Fibroblast of peridontal ligament (primary cell): ENCODE measurements around the gene NOP56.
A peak's percentile ranks its signal among the peaks of the same experiment; 100 is the strongest.
"Not testable (repeated sequence)": the region's sequence is repeated elsewhere in the genome, so short reads cannot be mapped to it uniquely, and the experiment has no call there.

Source experiments
- DNase-seq: peaks from one replicate; pipeline ENCODE4 v3.0.0-alpha.2; 2010; ENCODE audit errors: extremely low read depth

Gene NOP56

GRCh38 chr20:2687514-2687913 is 35.1 kb downstream of the NOP56 start:
- DNase-seq = no peak

- peak; percentile 6 for DNase-seq
These were observed 35.7 kb downstream of the NOP56 start for GRCh38 chr20:2688041-2688591.

- DNase-seq = no peak
These were observed 37.8 kb downstream of the NOP56 start for GRCh38 chr20:2690213-2690612.

DNA sequence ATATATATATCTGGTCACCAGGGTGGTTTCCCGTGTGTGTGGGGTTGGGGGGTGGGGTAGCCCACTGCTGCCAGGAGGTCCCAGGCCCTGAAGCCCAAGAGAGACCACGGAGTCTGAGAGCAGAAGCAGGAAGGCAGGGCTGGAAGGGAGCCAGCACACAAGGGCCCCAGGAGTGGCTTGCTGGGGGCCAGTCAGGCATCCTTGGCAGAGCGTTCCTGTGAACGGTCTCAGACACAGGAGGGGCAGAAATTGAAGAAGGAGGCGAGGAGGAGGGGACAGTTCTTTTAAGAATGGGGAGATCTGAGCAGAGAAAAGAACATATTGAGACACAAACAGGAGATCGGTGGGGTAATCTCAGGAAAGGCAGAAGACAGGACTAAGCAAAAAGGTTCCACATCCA is 38.3 kb downstream of the NOP56 start:
- DNase-seq = no peak

DNA sequence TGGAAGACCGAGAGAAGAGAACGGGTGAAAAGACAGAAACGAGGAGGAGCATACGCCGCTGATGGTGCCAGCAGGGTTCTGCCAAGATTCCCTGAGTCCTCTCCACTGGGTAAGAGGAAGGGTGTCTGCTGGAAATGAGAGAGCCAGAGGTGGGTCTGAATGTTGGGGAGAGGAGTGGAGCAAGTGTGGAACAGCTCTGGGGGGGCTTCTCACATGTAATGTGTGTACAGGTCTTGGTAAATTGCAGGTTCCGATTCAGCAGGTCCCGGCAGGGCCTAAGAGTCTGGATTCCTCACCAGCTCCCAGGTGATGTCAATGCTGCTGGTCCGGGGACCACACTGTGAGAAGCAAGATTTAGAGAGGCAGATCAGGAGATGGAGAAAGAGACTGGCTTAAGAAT is 38.7 kb downstream of the NOP56 start:
- no peak for DNase-seq

DNA sequence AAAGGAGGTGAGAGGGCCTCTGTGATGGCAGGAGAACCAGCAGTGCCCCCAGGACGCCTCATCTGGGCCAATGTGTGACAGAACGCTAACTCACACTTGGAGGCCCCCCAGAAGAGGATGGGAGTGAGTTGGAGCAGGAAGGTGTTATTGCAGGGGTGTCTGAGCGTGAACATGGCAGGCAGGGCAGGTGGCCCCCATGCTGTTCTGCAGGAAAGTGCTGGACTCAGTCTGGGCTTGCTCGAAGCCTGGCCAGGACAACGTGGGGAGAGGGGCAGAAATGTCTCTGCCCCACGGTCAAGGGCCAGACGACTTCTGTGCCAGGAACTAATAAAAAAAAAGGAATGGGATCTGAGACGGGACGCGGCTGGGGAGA is 39.2 kb downstream of the NOP56 start:
- DNase-seq = no peak

- DNase-seq = no peak
These were observed 39.8 kb downstream of the NOP56 start, which contains the start of gene EBF4 for GRCh38 chr20:2692036-2692885. Gene EBF4, plus strand, starts transcription at chr20:2692780. Its CDS starts 866 bp downstream, at chr20:2693646.

DNA sequence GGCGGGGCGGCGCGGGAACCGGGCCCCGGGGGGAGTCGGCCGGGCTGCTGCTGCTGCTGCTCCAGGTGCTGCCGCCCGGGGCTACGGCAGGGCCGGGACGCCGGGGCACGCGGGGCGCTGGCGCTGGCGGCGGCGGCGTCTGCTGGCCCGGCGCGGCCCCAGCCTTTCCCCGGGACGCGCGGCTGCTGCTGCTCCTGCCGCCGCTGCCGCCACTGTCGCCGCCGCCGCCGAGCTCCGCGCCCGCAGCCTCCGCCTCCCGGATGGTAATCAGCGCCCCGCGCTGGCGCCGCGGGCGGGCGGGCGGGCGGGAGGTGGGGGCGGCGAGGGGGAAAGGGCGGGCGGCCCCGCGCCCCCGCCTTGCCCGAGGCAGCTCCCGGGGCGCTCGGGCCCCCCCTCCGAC is 40.5 kb downstream of the NOP56 start:
- no peak for DNase-seq

GRCh38 chr20:2693286-2694007 is 41.0 kb downstream of the NOP56 start:
- no peak for DNase-seq

DNA sequence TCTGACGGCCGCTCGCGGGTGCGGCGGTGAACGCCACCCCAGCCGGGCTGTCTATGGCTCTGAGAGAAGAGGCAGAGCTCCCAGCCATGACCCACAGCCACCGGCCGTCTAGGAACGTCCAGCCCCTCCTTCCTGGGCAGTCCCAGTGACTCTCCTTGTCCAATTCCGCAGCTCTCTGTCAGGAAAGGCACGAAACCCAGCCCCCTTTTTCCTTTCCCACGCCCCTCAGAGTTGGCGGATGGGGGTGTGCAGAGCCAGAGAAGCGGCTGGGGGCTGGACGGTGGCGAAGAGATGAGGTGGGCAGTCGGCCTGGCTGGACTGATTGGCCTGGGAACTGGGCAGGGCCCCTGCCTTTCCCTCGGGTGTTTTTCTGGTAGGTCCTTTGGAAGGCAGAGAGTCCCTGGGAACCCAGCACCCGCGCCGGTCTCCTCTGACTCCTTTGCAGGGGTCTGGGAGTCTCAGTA is 41.6 kb downstream of the NOP56 start:
- no peak for DNase-seq

DNA sequence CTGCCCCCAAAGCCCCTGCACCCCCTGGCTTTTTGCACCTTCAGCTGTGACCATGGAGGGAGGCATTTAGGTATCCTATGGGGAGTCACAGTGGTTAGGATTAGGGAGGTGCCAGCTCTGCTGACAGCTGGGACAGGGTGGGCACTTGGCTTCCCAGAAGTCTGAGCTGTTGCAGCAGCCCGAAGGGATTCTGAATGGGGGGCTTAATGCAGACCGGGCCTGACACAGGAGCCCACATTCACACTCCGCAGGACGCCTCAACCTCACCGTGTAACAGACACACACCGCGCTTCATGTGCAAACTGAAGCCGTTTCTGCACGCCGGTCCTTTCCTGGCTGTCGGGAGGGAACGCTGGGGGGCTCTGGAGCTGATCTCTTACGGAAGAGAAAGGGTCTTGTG is 42.1 kb downstream of the NOP56 start:
- no peak for DNase-seq

DNA sequence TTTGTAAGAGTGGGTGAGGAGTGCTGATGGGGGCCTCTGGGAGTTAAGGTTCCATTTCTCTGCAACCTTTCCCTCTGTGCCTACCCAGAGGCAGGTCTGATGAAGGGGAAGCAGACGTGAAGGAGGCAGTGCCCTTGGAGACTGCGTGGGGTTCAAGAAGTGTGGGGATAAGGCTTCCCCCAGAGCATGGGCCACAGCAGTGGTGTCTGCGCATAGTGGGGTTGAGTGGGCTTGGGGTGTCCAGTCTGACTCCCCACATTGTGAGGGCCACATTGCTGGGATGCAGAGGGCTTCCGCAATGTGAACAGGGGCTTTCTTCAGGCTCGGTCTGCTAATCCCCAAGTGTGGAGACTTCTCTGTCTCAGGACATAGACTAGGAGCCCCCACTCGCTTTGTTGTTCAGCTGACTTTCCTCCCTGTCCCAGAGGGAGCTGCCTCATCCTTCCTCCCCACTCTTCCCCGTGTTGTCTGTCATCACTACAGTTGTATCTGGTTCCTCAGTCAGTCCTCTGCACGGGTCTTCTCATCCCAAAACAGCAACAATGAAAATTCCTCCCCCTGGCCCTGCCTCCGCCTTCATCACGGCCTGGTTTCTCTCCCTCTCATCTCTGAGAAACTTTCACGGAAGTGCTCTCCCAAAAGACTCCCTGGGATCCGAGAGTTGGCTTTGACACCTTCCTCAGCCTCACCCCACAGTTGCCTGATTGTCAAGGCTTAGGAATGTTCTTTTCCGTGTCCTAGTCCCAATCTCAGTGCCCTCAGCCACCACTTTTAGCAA is 43.0 kb downstream of the NOP56 start:
- DNase-seq = no peak

- DNase-seq = not testable (repeated sequence)
These were observed 43.6 kb downstream of the NOP56 start for GRCh38 chr20:2695984-2696525.

- DNase-seq = no peak
These were observed 44.2 kb downstream of the NOP56 start for GRCh38 chr20:2696646-2697045.

DNA sequence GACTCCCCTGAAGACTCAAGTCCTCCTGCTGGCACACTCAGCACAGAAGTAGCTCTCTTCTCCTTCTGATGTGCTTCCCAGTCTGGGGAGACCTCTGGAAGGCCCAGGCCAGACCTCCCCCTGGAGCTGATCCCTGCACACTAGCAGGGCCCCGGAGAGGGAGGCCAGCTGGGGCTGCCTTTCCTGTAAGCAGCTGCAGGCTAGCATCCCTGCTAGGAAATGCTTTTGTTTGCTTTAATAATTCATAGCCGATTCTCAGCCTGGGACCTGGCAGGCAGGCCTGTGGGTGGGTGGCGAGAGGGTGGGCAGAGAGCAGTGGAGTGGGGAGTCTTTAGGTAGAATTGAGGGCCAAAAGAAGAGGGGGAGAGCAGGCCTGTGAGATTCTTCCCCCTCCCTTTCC is 45.3 kb downstream of the NOP56 start:
- DNase-seq = no peak

DNA sequence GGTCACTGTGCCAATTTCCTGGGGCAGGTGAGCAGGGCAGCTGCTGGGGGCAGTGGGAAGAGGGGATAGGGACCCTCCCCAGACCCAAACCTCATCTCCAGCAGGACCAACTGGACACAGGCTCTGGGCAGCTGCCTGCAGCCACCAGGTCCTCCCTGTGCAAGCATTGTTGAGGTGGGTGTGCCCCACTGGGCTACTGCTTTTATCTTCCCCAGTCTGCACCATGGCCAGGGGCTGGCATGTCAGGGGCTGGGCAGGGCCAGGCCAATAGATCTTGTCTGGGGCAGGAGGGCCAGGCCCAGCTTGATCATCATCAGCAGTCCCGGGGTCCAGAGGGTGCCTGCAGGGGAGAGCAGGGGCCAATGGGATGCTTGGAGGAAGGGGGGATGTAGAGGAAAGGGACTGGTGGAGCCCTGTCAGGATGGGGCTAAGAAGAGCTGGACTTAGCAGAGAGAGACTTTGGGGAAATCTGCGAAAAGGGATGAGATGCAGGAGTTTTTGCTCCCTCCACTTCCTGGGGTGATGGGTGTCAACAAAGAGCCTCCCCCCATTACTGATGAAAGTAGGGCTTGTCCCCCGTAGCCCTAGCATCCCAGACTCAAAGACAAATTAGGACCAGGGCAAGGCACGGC is 45.9 kb downstream of the NOP56 start:
- DNase-seq = no peak

DNA sequence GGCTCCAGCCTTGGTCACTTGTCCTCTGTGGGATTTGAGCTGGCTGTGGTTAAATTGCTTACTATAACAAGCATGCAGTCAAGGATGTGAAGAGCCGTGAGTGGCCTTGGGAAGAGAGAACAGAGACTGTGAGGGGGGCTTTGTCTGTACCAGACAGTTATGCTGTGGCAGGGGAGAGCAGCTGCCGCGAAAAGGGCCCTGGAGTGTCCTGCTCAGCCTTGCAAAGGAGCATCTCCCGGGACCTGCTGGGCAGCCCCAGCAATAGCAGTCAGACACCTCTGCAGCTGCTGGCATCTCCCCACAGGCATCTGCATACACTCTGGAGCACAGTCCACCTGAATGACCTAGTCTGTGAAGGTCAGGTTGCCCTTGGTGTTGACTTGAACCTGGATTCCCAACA is 46.5 kb downstream of the NOP56 start:
- DNase-seq = no peak

GRCh38 chr20:2699775-2700413 is 47.5 kb downstream of the NOP56 start:
- DNase-seq = no peak

- DNase-seq = no peak
These were observed 48.6 kb downstream of the NOP56 start for GRCh38 chr20:2700913-2701620.

DNA sequence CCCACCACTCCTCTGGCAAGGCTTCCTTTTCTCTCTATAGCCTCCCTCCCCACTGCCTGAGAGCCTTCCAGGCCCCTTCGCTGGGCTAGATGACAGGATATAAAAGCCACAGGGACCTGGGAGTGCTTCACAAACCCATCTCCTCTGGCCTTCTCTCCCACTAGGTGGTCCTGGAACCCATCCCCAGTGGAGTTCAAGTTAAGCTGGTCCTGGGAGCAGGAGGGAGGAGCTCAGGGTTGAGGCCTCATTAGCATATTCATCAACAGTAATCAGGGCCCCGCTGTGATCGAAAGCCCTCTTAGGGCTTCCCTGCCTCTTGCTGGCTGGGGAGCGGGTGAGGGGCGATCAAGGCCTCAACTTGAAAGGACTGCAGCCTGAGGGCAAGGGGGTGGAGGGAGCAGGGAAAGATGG is 49.2 kb downstream of the NOP56 start:
- no peak for DNase-seq
